B cell (primary cell): ENCODE data around the gene EMP3. TPM values are rescaled to one million over a fixed set of nuclear protein-coding genes. Genes with fewer than 3 reads are reported as not detected.

Experiments used
- ATAC-seq: fragments of 200-7000 bp; cut with Tn5 transposase; one replicate; pipeline ENCODE4 v1.10.0; 2021; ENCODE audit warnings: low read depth, mild to moderate bottlenecking, moderate number of reproducible peaks, moderate library complexity
- CTCF ChIA-PET: fragments of 350-600 bp; sonication (Branson Sonifier 250); formaldehyde crosslinking; loops from one replicate; lab custom pipeline; 2021; ENCODE audit warnings: antibody characterized with exemption, inconsistent platforms; lab: Charles Lee
- POLR2A ChIA-PET: fragments of 350-600 bp; sonication (Branson Sonifier 250); formaldehyde crosslinking; loops from one replicate; lab custom pipeline; 2021; ENCODE audit warnings: antibody characterized with exemption; lab: Charles Lee
- DNase-seq: peaks from one replicate; pipeline ENCODE4 v3.0.0; 2013
- H2AFZ ChIP-seq: 2 replicates; pipeline ENCODE4 v1.6.1; 2012; ENCODE audit warnings: mild to moderate bottlenecking, low read depth, low read length; ENCODE audit not compliant: insufficient read depth, poor library complexity, severe bottlenecking
- H3K27ac ChIP-seq, 2 donors: 1 replicate in 1 of 2; 2 replicates in 1 of 2; pipeline ENCODE4 v1.5.1; 2012 to 2013; ENCODE audit warnings: low read length in 2 of 2, mild to moderate bottlenecking in 2 of 2, moderate library complexity in 1 of 2
- H3K27me3 ChIP-seq, 4 experiments: fragments of 200-600 bp in 1 of 4; sonication (generic) in 1 of 4; replicated peaks in 1 of 4; 1 replicate in 2 of 4; 2 replicates in 2 of 4; pipeline versions ENCODE4 v1.6.1 to v1.7.0; 2013 to 2016; ENCODE audit warnings: low read length in 3 of 4, mild to moderate bottlenecking in 2 of 4, mixed read lengths in 1 of 4, moderate library complexity in 1 of 4; ENCODE audit not compliant: insufficient read depth in 4 of 4, control insufficient read depth in 3 of 4; ENCODE audit errors: control extremely low read depth in 1 of 4
- H3K36me3 ChIP-seq, 2 experiments: replicated peaks in 1 of 2; 1 replicate in 1 of 2; 2 replicates in 1 of 2; pipeline versions ENCODE4 v1.6.1 to v1.7.1; 2013; ENCODE audit warnings: low read length in 1 of 2; ENCODE audit not compliant: insufficient read depth in 2 of 2, control insufficient read depth in 1 of 2; ENCODE audit errors: control extremely low read depth in 1 of 2, extremely low read depth in 1 of 2
- H3K4me1 ChIP-seq, 2 donors: fragments of 200-600 bp in 1 of 2; sonication (generic) in 1 of 2; 1 replicate in 1 of 2; 2 replicates in 1 of 2; pipeline versions ENCODE4 v1.5.1 to v1.6.1; 2013 to 2017; ENCODE audit warnings: low read length in 2 of 2; ENCODE audit not compliant: control insufficient read depth in 2 of 2, insufficient read depth in 2 of 2
- H3K4me2 ChIP-seq: replicated peaks from 2 replicates; pipeline ENCODE3; 2012; ENCODE audit warnings: mild to moderate bottlenecking, low read depth, low read length; ENCODE audit not compliant: poor library complexity, severe bottlenecking
- H3K4me3 ChIP-seq, 5 experiments: fragments of 200-600 bp in 1 of 5; sonication (generic) in 1 of 5; 1 replicate in 3 of 5; 2 replicates in 2 of 5; pipeline versions ENCODE4 v1.5.1 to v1.7.0; 2011 to 2016; ENCODE audit warnings: low read length in 4 of 5, mild to moderate bottlenecking in 4 of 5, low read depth in 2 of 5, control low read depth in 1 of 5, moderate library complexity in 1 of 5; ENCODE audit not compliant: insufficient read depth in 1 of 5; ENCODE audit errors: control extremely low read depth in 1 of 5, extremely low read depth in 1 of 5
- H3K79me2 ChIP-seq: fragments of 200-600 bp; sonication (generic); one replicate; pipeline ENCODE4 v1.6.0; 2016; ENCODE audit warnings: low read length; ENCODE audit not compliant: control insufficient read depth, insufficient read depth
- H3K9ac ChIP-seq: fragments of 200-600 bp; sonication (generic); 2 replicates; pipeline ENCODE4 v1.6.1; 2017; ENCODE audit warnings: mild to moderate bottlenecking, low read length, moderate library complexity
- H3K9me3 ChIP-seq, 3 donors: one replicate each; pipeline versions ENCODE4 v1.6.1 to v1.7.1; 2013; ENCODE audit warnings: low read length in 2 of 3; ENCODE audit not compliant: control insufficient read depth in 2 of 3, insufficient read depth in 1 of 3; ENCODE audit errors: control extremely low read depth in 1 of 3
- H4K20me1 ChIP-seq: 2 replicates; pipeline ENCODE4 v1.6.0; 2012; ENCODE audit warnings: mild to moderate bottlenecking, low read length; ENCODE audit not compliant: insufficient read depth, control insufficient read depth, poor library complexity, severe bottlenecking
- H3K27ac Mint-ChIP-seq: one replicate; pipeline ENCODE4 v1.8.0; 2021; ENCODE audit warnings: mixed read lengths
- H3K27me3 Mint-ChIP-seq: one replicate; pipeline ENCODE4 v1.8.0; 2021; ENCODE audit warnings: mixed read lengths
- H3K4me1 Mint-ChIP-seq: one replicate; pipeline ENCODE4 v1.8.0; 2021; ENCODE audit warnings: mixed read lengths
- H3K4me3 Mint-ChIP-seq: one replicate; pipeline ENCODE4 v1.8.0; 2021; ENCODE audit warnings: mixed read lengths
- H3K9me3 Mint-ChIP-seq: one replicate; pipeline ENCODE4 v1.8.0; 2022; ENCODE audit warnings: mixed read lengths; ENCODE audit not compliant: insufficient read depth
- EZH2 ChIP-seq: IDR thresholded peaks from 2 replicates; pipeline ENCODE4 v1.6.1; 2012; ENCODE audit warnings: borderline replicate concordance, low read depth, mild to moderate bottlenecking, moderate library complexity, low read length; ENCODE audit not compliant: insufficient read depth, poor library complexity, severe bottlenecking
- WGBS: methylation state at CpG from one replicate; pipeline ENCODE4 v1.1.5; 2013; ENCODE audit warnings: missing lambda C conversion rate; ENCODE audit not compliant: insufficient coverage; 5-methylcytosine and 5-hydroxymethylcytosine counted together
- intact Hi-C: fragments of 100-400 bp; cut with micrococcal nuclease; formaldehyde crosslinking; loops from one replicate; pipeline ENCODE4 v1.10.0; 2022
- polyA plus RNA-seq: library from polyadenylated mRNA; depleted of rRNA; stranded (reverse); fragments of >200 nt; gene quantifications from 2 replicates; pipeline ENCODE4 v1.2.3, GENCODE V29; 2012
- total RNA-seq, 2 donors: library from RNA; stranded (reverse); fragments of 120-200 nt in 1 of 2; gene quantifications; 1 replicate in 1 of 2; 2 replicates in 1 of 2; pipeline versions ENCODE4 v1.2.3 to v1.2.4, GENCODE V29; 2013 to 2022
- TF ChIP-seq, protein P1 (sequence below): fragments of 200-600 bp; IDR thresholded peaks from one replicate; pipeline ENCODE4 v1.8.0; 2022; ENCODE audit warnings: antibody characterized with exemption, mild to moderate bottlenecking

EMP3 gene
- total and polyA plus RNA-seq, 2 donors (not counting 1 experiment from before 2014, with no cell fraction given): 326 to 595 TPM

GRCh38 chr19:48332351-48332661 lies 7.0 kb downstream of the EMP3 start:
- Histone ChIP-seq H3K27ac (peak overlapping the region; percentile 21 to 47), H3K36me3 (peaks cover 0 to 38% of the 10 kb centered on the region in 2 experiments), H3K9me3 (peaks cover 0 to 4% (median 2%) of the 10 kb centered on the region in 3 donors), H3K9ac (peak overlapping the region; percentile 54), H3K4me3 (peak overlapping the region in 4 of 5 experiments; percentile 28 to 94 (median 56)), H4K20me1 (peaks cover 36% of the 10 kb centered on the region), H3K79me2 (peaks cover 29% of the 10 kb centered on the region), H3K27me3 (no peaks in the 10 kb centered on the region), H2AFZ (peak overlapping the region; percentile 17), H3K4me2 (peak overlapping the region; percentile 96), H3K4me1 (peaks cover 55 to 68% of the 10 kb centered on the region in 2 donors)
- Mint-ChIP-seq H3K27me3 (no peaks in the 10 kb centered on the region), H3K4me1 (peaks cover 60% of the 10 kb centered on the region), H3K9me3 (no peaks in the 10 kb centered on the region), H3K27ac (peak overlapping the region; percentile 95), H3K4me3 (peak overlapping the region; percentile 98)
- TF ChIP-seq, protein P1, sequence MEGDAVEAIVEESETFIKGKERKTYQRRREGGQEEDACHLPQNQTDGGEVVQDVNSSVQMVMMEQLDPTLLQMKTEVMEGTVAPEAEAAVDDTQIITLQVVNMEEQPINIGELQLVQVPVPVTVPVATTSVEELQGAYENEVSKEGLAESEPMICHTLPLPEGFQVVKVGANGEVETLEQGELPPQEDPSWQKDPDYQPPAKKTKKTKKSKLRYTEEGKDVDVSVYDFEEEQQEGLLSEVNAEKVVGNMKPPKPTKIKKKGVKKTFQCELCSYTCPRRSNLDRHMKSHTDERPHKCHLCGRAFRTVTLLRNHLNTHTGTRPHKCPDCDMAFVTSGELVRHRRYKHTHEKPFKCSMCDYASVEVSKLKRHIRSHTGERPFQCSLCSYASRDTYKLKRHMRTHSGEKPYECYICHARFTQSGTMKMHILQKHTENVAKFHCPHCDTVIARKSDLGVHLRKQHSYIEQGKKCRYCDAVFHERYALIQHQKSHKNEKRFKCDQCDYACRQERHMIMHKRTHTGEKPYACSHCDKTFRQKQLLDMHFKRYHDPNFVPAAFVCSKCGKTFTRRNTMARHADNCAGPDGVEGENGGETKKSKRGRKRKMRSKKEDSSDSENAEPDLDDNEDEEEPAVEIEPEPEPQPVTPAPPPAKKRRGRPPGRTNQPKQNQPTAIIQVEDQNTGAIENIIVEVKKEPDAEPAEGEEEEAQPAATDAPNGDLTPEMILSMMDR: no peak
- no peak for TF ChIP-seq EZH2
- DNase-seq (no peak), ATAC-seq (no peak)
- POLR2A ChIA-PET: interaction anchor here (0.6 to 6.6 kb wide), 3 partner anchors 12 to 1076 kb away, joined by 4 to 180 read pairs (median 5); partner anchors contain the start of genes CCDC9 and EMP3
- no CpG with 5 or more reads among the region's 6 CpGs for WGBS
- CTCF ChIA-PET: interaction anchor here (0.6 to 11.5 kb wide), 12 partner anchors 13 to 277 kb away, joined by 3 to 345 read pairs (median 6); partner anchors contain the start of genes EMP3, SYNGR4 and TMEM143
- intact Hi-C loops: loop anchor here (5.0 kb wide), 3 partner anchors 160 to 1995 kb away; partner anchors contain the start of genes CALM3, KCNC3, LIG1 and ZSWIM9
